ENCODE measurements around the gene ACYP1.
A peak's percentile ranks its signal among the peaks of the same experiment; 100 is the strongest.

The ACYP1 gene

GRCh38 chr14:75041613-75042012 lies 22.2 kb downstream of the ACYP1 start:
- DNase-seq: no peak

- no peak for DNase-seq
These were observed 22.9 kb downstream of the ACYP1 start for GRCh38 chr14:75040959-75041358.

- DNase-seq: no peak
These were observed 23.3 kb downstream of the ACYP1 start for GRCh38 chr14:75040507-75040906.

DNA sequence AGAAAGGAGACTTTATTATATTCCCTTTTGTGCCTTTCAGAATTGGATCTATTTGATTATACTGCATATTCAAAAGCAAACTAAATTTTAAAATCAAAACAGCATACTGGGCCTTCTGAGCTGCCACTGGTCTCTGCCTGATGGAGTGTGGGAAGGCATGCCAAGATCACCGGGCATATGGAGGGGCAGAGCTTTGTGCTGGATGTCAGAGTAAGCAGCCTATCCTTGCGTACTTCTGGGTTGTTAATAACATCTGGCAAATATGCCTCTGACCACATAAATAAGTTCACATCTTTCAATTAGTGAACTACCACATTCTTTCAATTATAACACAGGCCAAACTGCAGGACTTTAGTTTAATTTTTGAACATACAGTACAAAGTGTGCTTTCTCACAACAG lies 30.9 kb downstream of the ACYP1 start:
- DNase-seq: no peak

GRCh38 chr14:75030147-75030546 lies 33.7 kb downstream of the ACYP1 start:
- no peak for DNase-seq

- DNase-seq: no peak
These were observed 37.9 kb downstream of the ACYP1 start for GRCh38 chr14:75025876-75026275.

DNA sequence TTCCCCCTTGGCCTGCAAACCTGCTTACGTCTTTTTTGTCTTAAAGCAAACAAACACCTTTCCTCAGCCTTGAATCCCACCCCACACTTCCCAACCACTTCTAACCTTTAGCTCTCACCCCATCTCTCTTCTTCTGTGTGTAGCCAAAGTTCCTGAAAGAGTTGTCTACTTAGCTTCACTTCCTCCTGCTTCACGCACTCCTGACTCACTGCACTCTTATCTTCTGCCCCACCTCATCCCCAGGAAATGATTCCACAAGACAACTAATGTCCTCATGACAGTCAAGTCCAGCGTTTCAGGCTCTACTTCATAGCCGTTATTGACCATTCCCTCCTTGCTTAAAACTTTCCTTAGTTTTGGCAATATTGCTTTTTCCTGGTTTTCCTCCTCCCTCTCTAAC lies 38.7 kb downstream of the ACYP1 start:
- no peak for DNase-seq

- DNase-seq: no peak
These were observed 40.7 kb downstream of the ACYP1 start for GRCh38 chr14:75023108-75023507.

GRCh38 chr14:75022655-75023054 lies 41.2 kb downstream of the ACYP1 start:
- DNase-seq: no peak

DNA sequence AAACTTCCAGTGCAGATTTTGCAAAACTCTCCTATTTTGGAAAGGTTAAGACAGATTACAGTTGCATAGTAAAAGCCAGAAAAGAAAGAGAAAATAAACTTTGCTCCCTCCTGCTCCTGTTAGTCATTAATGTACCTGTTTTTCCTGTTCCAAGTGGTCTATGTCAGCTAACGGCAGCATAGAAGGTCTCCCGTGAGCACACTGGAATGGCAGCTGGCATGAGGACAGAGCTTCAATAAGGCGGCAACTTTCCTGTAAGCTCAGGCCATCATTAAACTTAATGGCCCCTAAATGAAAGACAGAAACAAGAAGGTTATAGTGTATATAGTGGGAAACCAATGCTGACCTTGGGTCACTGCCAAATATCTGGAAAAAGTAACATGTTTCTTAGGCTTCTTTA lies 45.1 kb downstream of the ACYP1 start:
- DNase-seq: peak; percentile 27

DNA sequence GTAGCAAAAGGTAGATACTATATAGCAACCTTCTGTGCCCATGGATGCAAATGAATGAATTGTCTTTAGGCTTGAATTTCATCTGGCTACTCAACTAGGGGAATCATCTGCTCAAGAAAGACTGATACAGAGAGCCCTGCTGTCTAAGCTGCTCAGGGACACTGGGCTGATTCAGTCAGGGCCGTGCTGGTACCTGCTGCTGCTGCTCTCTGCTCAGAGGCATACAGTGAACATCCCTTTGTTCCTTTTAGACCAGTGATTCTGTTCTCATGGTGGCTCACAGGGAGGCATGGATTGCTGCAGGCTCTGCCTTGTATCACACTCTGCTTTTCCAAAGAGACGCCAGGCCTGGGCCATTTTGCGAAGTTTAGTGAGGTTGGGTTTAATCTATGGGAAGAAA lies 47.0 kb downstream of the ACYP1 start:
- DNase-seq: no peak

DNA sequence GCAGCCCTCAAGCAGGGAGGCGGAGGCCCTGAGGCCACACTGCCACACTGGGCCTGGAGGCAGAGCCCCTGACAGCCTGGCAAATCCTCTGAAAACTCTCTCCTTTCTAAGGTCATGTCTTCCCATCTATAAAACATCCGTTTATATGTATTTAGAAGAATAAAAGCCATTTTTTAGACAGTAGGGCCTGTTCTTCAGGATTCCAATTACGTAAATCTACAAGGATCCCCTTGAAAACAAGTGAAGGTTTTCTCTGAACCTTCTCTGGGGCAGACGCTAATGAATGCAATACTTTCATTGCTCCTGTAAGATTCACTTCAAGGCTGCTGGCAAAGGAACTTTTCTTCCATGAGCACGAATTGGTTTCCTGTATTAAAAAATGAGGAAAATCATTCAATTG lies 48.3 kb downstream of the ACYP1 start:
- no peak for DNase-seq

GRCh38 chr14:75013290-75013689 lies 50.5 kb downstream of the ACYP1 start:
- no peak for DNase-seq

GRCh38 chr14:75011356-75011994 lies 52.3 kb downstream of the ACYP1 start:
- no peak for DNase-seq

GRCh38 chr14:75010472-75011093 lies 53.2 kb downstream of the ACYP1 start:
- no peak for DNase-seq

DNA sequence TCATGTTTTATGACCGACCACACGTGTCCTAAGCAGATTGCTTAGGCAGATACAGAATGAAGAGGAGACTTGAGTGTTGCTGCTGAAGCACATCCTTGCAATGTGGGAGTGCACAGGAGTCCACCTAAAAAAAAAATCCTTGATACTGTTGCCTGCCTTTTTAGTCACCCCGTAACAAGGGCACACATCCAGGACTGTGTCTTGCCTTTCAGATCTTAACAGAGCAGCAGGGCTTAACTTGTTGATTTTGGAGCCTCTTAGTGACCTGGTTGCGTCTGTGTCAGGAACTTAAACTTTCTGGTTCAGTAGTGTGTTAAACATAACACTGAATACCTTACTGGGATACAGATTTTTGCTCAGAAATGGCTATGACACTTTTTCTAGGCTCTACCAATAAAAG lies 54.6 kb downstream of the ACYP1 start:
- no peak for DNase-seq

GRCh38 chr14:75005357-75005756 lies 58.5 kb downstream of the ACYP1 start:
- DNase-seq: no peak

DNA sequence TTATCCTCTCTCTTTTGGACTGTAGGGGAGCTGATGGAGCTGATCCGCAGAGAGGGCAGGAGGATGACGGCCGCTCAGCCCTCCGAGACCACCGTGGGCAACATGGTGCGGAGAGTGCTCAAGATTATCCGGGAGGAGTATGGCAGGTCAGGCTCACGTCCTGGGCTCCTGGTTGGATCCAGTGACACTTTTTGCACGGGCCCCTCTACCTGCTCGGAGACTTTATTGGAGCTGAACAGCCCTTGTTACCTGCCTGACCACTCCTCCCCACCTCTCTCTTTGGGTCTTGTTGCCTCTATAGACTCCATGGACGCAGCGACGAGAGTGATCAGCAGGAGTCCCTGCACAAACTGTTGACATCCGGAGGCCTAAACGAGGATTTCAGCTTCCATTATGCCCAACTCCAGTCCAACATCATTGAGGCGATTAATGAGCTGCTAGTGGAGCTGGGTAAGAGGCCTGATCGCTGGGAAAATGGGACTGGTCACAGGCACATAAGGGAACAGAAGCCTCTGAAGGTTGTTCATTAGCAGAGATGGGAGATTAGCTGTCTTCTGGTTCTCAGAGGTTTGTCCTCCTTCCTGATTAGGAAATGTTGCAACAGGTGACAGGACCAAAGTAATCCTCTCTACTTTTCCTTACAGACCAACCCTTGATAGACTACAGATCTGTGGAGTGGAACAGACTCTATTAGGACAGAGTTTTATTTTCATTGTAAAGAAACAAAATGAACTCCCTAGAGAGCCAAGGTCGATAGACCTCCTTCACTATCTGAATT lies 60.4 kb downstream of the ACYP1 start:
- no peak for DNase-seq
